GM19035 (cell line): ENCODE data around the gene MTRF1L.
A peak's percentile ranks its signal among the peaks of the same experiment; 100 is the strongest.
"Not testable (repeated sequence)": the region's sequence is repeated elsewhere in the genome, so short reads cannot be mapped to it uniquely, and the experiment has no call there.

Source experiments
- ATAC-seq: cut with Tn5 transposase; IDR thresholded peaks from one replicate; pipeline ENCODE4 v1.9.1; 2021; ENCODE audit not compliant: unreplicated experiment

MTRF1L gene

DNA sequence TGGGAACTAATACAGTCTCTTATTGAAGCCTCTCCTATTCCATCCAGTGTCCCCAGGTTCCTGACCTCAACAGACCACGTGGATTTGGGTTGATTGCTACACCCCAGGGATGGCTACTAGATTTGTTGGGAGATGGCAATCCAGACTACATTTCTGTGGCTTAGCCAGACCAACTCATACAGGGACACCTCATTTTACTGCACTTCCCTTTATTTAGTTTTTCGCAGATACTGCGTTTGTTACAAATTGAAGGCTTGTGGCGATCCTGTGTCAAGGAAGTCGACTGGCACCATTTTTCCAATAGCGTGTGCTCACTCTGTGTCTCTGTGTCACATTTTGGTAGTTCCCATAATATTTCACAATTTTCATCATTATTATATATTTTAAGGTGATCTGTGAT is 10.3 kb upstream of the MTRF1L start:
- no peak for ATAC-seq

DNA sequence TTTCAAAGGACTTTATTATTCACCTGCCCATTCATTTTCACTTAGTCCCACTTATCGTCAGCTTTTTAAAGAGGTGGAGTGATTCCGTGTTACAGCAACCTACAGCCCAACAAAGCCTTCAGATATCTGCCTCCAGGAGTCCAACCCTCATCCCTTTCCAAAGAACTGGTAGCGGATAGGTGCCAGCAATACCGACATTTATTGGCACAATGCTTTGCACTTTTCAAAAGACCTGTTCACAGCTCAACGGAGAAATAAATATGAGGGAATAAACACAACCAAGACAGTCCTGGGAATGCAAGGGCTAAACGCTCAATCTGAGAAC is 819 bp upstream of the MTRF1L start:
- peak; percentile 2 for ATAC-seq

DNA sequence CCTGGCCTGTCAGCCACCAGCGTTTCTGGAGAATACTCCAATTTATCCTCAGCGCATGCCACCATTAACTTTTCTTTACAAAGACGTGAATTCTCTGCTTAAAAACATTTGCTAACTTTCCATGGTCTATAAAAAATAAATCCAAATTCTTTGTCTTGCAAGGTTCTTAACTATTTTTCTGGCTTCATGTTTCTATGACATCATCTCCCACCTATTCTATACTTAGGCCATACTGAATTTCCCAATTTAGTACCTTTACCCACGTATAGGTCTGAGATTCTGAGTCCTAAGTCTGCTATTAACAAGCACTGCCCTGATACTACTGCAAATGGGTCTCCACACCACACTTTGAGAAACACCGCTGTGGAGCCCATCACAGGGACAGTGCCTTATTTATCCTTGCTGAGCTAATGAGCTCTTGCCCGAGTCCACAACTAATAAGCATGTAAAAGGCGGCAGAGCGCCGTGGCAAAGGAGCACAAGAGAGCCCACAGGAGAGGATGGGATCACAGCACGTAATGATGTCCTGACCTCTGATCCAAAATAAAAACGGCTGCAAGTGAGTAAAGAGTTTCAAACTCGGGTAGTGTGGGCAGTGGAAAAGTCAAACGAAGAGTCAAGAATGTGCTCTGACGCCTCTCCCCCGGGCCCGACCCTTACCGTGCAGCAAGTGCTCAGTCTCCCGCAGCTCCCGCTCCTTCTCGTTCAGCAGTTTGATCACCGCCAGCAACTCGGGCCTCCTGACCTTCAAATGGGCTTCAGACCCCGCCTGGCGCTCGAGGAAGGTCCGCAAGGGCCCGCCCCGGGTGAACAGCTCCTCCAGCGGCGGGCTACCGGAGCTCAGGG is 519 bp downstream of the MTRF1L start:
- peak; percentile 28 for ATAC-seq

DNA sequence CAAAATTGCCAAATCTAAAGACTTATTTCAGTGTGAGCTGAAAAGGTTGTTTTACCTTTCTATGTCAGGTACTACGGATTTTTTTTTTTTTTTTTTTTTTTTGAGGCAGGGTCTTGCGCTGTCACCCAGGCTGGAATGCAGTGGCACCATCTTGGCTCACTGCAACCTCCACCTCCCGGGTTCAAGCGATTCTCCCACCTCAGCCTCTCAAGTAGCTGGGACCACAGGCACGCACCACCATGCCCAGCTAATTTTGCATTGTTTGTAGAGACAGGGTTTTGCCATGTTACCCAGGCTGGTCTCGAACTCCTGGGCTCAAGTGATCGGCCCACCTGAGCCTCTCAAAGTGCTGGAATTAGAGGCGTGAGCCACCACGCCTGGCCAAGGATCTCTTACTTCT is 1.7 kb downstream of the MTRF1L start:
- not testable (repeated sequence) for ATAC-seq

GRCh38 chr6:153000243-153000642 is 2.3 kb downstream of the MTRF1L start:
- ATAC-seq, result no peak

DNA sequence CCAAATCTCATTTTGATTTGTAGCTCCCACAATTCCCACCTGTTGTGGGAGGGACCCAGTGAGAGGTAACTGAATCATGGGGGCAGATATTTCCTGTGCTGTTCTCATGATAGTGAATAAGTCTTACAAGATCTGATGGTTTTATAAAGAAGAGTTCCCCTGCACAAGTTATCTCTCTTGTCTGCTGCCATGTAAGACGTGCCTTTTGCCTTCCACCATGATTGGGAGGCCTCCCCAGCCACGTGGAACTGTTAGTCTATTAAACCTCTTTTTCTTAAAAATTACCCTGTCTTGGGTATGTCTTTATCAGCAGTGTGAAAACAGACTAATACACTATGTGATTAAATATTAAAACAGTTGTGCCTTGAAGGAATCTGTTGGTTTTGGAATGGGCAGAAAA is 3.0 kb downstream of the MTRF1L start:
- ATAC-seq, result not testable (repeated sequence)

GRCh38 chr6:152993847-152994246 is 8.7 kb downstream of the MTRF1L start:
- no peak for ATAC-seq

- no peak for ATAC-seq
Observed at GRCh38 chr6:152993431-152993830, 9.1 kb downstream of the MTRF1L start.

- no peak for ATAC-seq
Observed at GRCh38 chr6:152986978-152987377, 15.5 kb downstream of the MTRF1L start.

- not testable (repeated sequence) for ATAC-seq
Observed at GRCh38 chr6:152985300-152985699, 17.2 kb downstream of the MTRF1L start.

DNA sequence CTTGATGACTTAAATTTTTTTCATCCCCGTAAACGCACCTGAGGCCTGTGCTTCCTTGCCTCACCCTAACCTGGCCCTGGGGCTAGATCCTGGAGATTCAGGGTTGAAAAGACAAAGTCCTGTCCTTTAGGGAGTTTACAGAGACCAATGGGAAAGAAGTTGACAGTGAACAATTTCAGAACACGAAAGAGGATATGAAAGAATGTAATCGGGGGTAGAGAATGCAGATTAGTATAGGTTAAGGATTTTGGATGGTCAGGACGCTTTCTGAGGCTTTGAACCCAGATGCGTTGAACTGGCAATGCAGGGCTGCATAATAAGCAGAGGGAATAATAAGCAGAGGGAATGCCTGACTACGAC is 18.0 kb downstream of the MTRF1L start:
- peak; percentile 24 for ATAC-seq

DNA sequence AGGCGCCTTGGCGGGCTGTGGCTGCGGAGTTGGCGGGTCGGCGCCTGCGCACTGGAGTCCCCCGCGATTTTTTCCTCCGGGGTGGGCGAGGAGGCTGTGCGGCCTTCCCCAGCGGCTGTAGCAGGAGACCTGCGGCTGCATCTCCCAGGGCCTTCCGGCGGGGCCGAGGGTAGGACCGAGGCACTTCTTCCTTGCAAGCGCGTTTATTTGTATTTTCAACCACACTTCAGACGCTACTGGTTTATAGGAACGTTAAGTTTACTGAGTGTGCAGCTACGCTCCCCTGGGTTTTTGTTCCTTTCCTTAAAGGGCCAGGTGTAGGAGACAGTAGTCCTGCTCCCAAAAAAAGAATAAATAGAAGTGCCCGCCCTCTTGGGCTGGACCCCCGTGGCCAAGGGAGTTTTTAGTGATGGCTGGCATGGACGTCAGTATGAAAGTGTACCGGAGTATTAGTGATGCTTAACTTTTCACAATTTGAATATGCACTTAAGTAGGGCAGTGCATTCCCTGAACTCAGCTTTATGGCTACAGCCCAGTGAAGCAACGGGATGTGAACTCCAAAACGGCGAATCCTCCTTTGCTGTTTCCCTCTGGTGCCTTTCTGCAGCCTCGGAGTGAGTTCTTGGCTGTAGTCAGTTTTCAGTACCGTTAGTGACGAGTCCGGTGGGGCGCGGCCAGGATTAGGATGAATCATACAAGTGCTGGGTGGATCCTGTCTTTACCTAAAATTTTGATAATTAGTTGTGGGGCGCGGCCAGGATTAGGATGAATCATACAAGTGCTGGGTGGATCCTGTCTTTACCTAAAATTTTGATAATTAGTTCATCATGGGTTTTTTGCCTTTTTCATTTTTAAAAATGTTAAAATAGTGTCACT is 18.6 kb downstream of the MTRF1L start:
- peak; percentile 23 for ATAC-seq

- ATAC-seq, result peak; percentile 77
Observed at GRCh38 chr6:152982904-152983636, 19.4 kb downstream of the MTRF1L start, which contains the start of gene FBXO5. Gene FBXO5, minus strand, starts transcription at chr6:152983041. Its CDS starts 82 bp downstream, at chr6:152982959.

DNA sequence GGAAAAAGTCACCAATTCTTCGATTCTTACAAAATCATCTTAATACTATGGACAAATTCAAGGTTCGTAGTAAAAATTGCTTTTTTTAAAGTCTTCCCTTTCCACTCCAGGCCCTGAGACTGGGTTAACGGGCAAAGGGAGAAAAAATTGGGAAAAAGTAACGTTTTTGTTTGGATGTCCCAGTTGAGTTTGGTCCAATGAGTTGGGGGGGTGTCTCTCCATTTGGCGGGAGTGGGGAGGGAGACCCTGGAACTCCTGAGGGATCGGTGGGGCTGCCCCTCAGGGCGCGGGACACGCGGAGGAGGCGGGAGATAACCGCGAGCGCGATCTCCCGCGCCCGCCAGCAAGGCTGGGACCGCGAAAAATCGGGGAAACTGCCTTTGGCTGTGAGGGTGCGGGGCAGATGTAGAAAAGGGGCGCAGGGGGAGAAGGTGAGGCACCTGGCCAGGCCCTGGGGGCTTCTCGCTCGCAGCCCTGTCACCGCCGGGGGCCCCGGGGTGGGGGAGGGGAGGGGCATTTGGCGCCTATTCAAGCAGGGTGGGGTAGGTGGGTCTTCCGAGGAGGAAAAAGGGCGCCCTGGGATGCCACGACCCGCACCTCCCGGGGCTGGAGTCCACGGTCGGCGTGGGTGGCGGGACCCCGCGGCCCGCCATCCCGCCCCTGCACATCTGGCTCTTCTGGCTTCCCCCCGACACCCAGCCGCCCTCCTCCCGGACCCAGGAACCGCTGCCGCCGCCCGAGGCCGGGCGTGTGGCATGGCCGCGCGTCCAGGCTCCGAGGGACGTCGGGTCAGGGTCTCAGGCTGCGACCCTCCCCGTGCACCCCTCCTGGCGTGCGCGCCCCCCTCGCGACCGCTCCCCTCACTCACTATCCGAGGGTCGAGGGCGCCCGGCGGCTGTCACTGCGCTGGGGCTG is 20.3 kb downstream of the MTRF1L start:
- peak; percentile 1 for ATAC-seq

- no peak for ATAC-seq
Observed at GRCh38 chr6:152981219-152981618, 21.3 kb downstream of the MTRF1L start.

GRCh38 chr6:152980656-152981055 is 21.9 kb downstream of the MTRF1L start:
- ATAC-seq, result no peak

DNA sequence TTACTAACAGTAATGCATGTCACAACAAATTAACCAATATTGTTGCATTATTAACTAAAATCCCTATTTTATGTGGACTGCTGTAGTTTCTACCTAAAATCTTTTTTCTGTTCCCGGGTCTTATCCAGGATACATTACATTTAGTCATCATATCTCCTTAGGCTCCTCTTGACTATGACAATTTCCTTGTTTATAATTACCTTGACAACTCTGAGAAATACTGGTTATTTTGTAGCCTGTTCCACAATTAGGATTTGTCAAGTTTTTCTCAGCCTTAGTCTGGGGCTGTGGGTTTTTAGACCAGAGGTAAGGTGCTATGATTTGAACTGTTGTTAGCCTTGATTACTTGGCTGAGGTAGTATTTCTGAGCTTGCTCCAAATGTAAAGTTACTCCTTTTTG is 23.4 kb downstream of the MTRF1L start:
- no peak for ATAC-seq

GRCh38 chr6:152978058-152978457 is 24.5 kb downstream of the MTRF1L start:
- no peak for ATAC-seq

DNA sequence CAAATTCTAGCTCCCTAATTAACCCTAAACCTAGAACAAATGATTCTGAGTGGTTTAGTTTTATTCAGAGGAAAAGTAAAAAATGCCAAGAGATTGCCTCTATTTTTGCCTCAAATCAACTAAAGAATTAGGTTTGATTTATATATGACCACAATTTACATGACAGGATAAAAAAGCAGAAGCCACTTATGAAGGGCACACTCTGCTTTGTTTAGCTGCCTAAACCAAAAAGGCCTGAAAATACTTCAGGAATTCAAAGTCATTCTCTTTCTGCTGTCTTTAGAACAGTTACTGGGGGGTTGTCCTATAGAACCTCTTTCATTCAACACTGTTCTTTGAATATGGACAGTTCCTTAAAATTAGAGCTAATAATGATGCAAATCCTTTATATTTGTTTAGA is 25.0 kb downstream of the MTRF1L start:
- no peak for ATAC-seq

GRCh38 chr6:152976749-152977148 is 25.8 kb downstream of the MTRF1L start:
- ATAC-seq, result no peak
